Astrocyte (in vitro differentiated cells and primary cell): ENCODE results near the gene NOXO1.

ENCODE experiments used
- CTCF ChIP-seq: IDR thresholded peaks from 2 replicates; pipeline ENCODE4 v1.5.1; 2011; ENCODE audit warnings: low read depth, mild to moderate bottlenecking, inconsistent platforms, low read length, moderate library complexity; ENCODE audit not compliant: insufficient read depth
- EZH2 ChIP-seq: IDR thresholded peaks from 2 replicates; pipeline ENCODE4 v1.6.1; 2012; ENCODE audit warnings: mild to moderate bottlenecking, low read length, inconsistent platforms; ENCODE audit not compliant: insufficient read depth

GRCh38 chr16:1944612-1945199, 36.6 kb downstream of the NOXO1 start:
- TF ChIP-seq CTCF (no peak), EZH2 (no peak)
